Liver (tissue), 9 donors: ENCODE data around the gene DHRSX. TPM values are rescaled to one million over a fixed set of nuclear protein-coding genes. Genes with fewer than 3 reads are reported as not detected.

ENCODE experiments used
- DNase-seq: peaks from one replicate; pipeline ENCODE4 v3.0.0-alpha.2; 2017; ENCODE audit warnings: low spot score
- H3K27ac ChIP-seq, 2 donors: one replicate each; pipeline ENCODE4 v1.7.0; 2013; ENCODE audit warnings: inconsistent platforms in 2 of 2, low read length in 2 of 2, control low read depth in 1 of 2, low read depth in 1 of 2, mild to moderate bottlenecking in 1 of 2
- H3K27me3 ChIP-seq, 4 donors: one replicate each; pipeline versions ENCODE4 v1.6.1 to v1.7.0; 2013; ENCODE audit warnings: low read length in 3 of 4, inconsistent platforms in 1 of 4, mild to moderate bottlenecking in 1 of 4, moderate library complexity in 1 of 4; ENCODE audit not compliant: control insufficient read depth in 4 of 4, insufficient read depth in 4 of 4
- H3K36me3 ChIP-seq, 4 donors: one replicate each; pipeline versions ENCODE4 v1.6.1 to v1.7.0; 2013; ENCODE audit warnings: low read length in 3 of 4, mild to moderate bottlenecking in 3 of 4, low read depth in 1 of 4, moderate library complexity in 1 of 4; ENCODE audit not compliant: control insufficient read depth in 4 of 4, insufficient read depth in 3 of 4
- H3K4me1 ChIP-seq, 4 donors: one replicate each; pipeline versions ENCODE4 v1.6.1 to v1.7.0; 2013; ENCODE audit warnings: low read length in 3 of 4, mild to moderate bottlenecking in 3 of 4, moderate library complexity in 1 of 4; ENCODE audit not compliant: control insufficient read depth in 4 of 4, insufficient read depth in 4 of 4
- H3K4me3 ChIP-seq, 3 donors: one replicate each; pipeline versions ENCODE4 v1.6.1 to v1.7.0; 2013; ENCODE audit warnings: low read length in 3 of 3, control low read depth in 1 of 3, low read depth in 1 of 3, mild to moderate bottlenecking in 1 of 3
- H3K9ac ChIP-seq, 2 donors: one replicate each; pipeline ENCODE4 v1.7.0; 2013; ENCODE audit warnings: low read length in 2 of 2, mild to moderate bottlenecking in 2 of 2, moderate library complexity in 2 of 2, control low read depth in 1 of 2, low read depth in 1 of 2
- H3K9me3 ChIP-seq, 4 donors: one replicate each; pipeline versions ENCODE4 v1.6.1 to v1.7.0; 2013; ENCODE audit warnings: low read length in 3 of 4; ENCODE audit not compliant: control insufficient read depth in 4 of 4
- FOXA1 ChIP-seq: IDR thresholded peaks from 2 replicates; pipeline ENCODE4 v1.6.1; 2016; ENCODE audit warnings: antibody characterized with exemption
- FOXA2 ChIP-seq: IDR thresholded peaks from 2 replicates; pipeline ENCODE4 v1.6.1; 2016; ENCODE audit warnings: antibody characterized with exemption
- GABPA ChIP-seq, 2 donors: IDR thresholded peaks in 1 of 2; conservative IDR thresholded peaks in 1 of 2; 2 replicates each; pipeline ENCODE4 v1.6.1; 2016; ENCODE audit warnings: antibody characterized with exemption in 2 of 2, mild to moderate bottlenecking in 1 of 2, moderate library complexity in 1 of 2
- HNF4G ChIP-seq: IDR thresholded peaks from 2 replicates; pipeline ENCODE4 v1.6.1; 2016; ENCODE audit warnings: antibody characterized with exemption
- JUND ChIP-seq, 2 donors: IDR thresholded peaks; 2 replicates each; pipeline ENCODE4 v1.6.1; 2016; ENCODE audit warnings: antibody characterized with exemption in 2 of 2
- MAX ChIP-seq: IDR thresholded peaks from 2 replicates; pipeline ENCODE4 v1.6.1; 2016; ENCODE audit warnings: antibody characterized with exemption
- NR2F2 ChIP-seq: IDR thresholded peaks from 2 replicates; pipeline ENCODE4 v1.6.1; 2016; ENCODE audit warnings: antibody characterized with exemption
- RAD21 ChIP-seq, 2 donors: IDR thresholded peaks; 2 replicates each; pipeline ENCODE4 v1.6.1; 2016; ENCODE audit warnings: antibody characterized with exemption in 2 of 2, mild to moderate bottlenecking in 2 of 2
- REST ChIP-seq: IDR thresholded peaks from 2 replicates; pipeline ENCODE4 v1.6.1; 2016; ENCODE audit warnings: antibody characterized with exemption, mild to moderate bottlenecking
- TAF1 ChIP-seq: conservative IDR thresholded peaks from 2 replicates; pipeline ENCODE4 v1.6.1; 2016; ENCODE audit warnings: antibody characterized with exemption, mild to moderate bottlenecking
- ZBTB33 ChIP-seq: IDR thresholded peaks from 2 replicates; pipeline ENCODE4 v1.6.1; 2016; ENCODE audit warnings: antibody characterized with exemption
- WGBS: extraction: QIAGEN DNeasy Blood & Tissue Kit; methylation state at CpG from one replicate; pipeline ENCODE4 v1.1.7; 2013; 5-methylcytosine and 5-hydroxymethylcytosine counted together
- polyA plus RNA-seq, 2 donors: library from polyadenylated mRNA; stranded (reverse) in 1 of 2; unstranded in 1 of 2; fragments of 200-250 nt in 1 of 2; fragments of >200 nt in 1 of 2; fragmentation: Nextera tagmentation in 1 of 2; extraction: Ambion mirVana in 1 of 2; gene quantifications; one replicate each; pipeline versions ENCODE4 v1.2.1 to v1.2.3, GENCODE V29; 2013 to 2015
- total RNA-seq, 2 donors: library from RNA; depleted of rRNA; stranded (reverse); fragments of >200 nt; gene quantifications; one replicate each; pipeline ENCODE4 v1.2.3, GENCODE V29; 2014
- donor health status: healthy.
- donor health status: healthy.
- donor health status: healthy.
- donor health status: healthy.
- donor health status: healthy.

The DHRSX gene
- total and polyA plus RNA-seq, 4 donors = 17.2 to 35.2 (median 23.3) TPM

GRCh38 chrX:2264179-2265030 lies 236.4 kb downstream of the DHRSX start (continued):
- TF ChIP-seq REST (no peak), JUND (IDR thresholded peaks at IDR 0.05) (no peak), NR2F2 (no peak)

GRCh38 chrX:2263203-2263602 lies 237.6 kb downstream of the DHRSX start:
- no peak overlapping the region for H3K4me3 ChIP-seq
- 96% methylated on average over 10 of the region's 10 CpGs for WGBS
- no peak overlapping the region for H3K9ac ChIP-seq
- H3K27ac ChIP-seq = no peak overlapping the region
- no peaks in the 10 kb centered on the region for H3K27me3 ChIP-seq
- peaks cover 3 to 21% (median 6%) of the 10 kb centered on the region in 4 donors for H3K36me3 ChIP-seq
- TF ChIP-seq JUND (IDR thresholded peaks at IDR 0.05) = no peak
- TF ChIP-seq FOXA2 = no peak
- TF ChIP-seq GABPA (IDR thresholded peaks at IDR 0.05 in 1 of 2, conservative IDR thresholded peaks at IDR 0.05 in 1 of 2) = no peak
- TF ChIP-seq MAX = no peak
- no peak for TF ChIP-seq HNF4G
- TF ChIP-seq FOXA1 = no peak
- no peak for DNase-seq
- H3K9me3 ChIP-seq = no peaks in the 10 kb centered on the region
- H3K4me1 ChIP-seq = no peaks in the 10 kb centered on the region

GRCh38 chrX:2262668-2263055 lies 238.1 kb downstream of the DHRSX start:
- H3K9ac ChIP-seq = no peak overlapping the region
- peaks cover 3 to 23% (median 6%) of the 10 kb centered on the region in 4 donors for H3K36me3 ChIP-seq
- no peak for DNase-seq
- 82% methylated on average over 13 of the region's 13 CpGs for WGBS
- H3K27me3 ChIP-seq = no peaks in the 10 kb centered on the region
- H3K9me3 ChIP-seq = no peaks in the 10 kb centered on the region
- no peak overlapping the region for H3K4me3 ChIP-seq
- H3K4me1 ChIP-seq = no peaks in the 10 kb centered on the region
- TF ChIP-seq RAD21 (IDR thresholded peaks at IDR 0.05) (no peak), ZBTB33 (no peak), GABPA (IDR thresholded peaks at IDR 0.05 in 1 of 2, conservative IDR thresholded peaks at IDR 0.05 in 1 of 2) (no peak), TAF1 (no peak)
- H3K27ac ChIP-seq = no peak overlapping the region
